HG03064 (cell line): ENCODE measurements around the gene IFT57.
"Not testable (repeated sequence)": the region's sequence is repeated elsewhere in the genome, so short reads cannot be mapped to it uniquely, and the experiment has no call there.

Experiments used
- ATAC-seq: cut with Tn5 transposase; IDR thresholded peaks from one replicate; pipeline ENCODE4 v1.9.1; 2021; ENCODE audit warnings: low read depth; ENCODE audit not compliant: unreplicated experiment

The IFT57 gene

DNA sequence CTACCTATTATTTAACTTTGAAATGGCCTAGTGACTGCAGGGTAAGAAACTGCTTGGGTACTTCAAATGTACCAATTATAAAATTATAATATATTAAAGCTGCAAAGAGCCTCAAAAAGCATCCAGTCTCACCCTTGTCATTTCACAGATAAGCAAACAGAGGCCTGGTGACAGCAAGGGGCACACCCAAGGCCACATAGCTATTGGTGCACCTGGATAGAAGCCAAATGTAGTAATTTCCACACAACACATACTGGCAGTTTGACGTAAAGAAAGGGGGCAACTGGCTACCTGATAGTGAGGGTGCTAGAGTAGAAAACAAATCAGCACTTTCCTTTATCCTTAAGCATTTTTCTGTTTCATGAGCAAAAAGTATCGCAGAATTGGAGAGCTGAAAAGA is 51.1 kb downstream of the IFT57 start:
- no peak for ATAC-seq

DNA sequence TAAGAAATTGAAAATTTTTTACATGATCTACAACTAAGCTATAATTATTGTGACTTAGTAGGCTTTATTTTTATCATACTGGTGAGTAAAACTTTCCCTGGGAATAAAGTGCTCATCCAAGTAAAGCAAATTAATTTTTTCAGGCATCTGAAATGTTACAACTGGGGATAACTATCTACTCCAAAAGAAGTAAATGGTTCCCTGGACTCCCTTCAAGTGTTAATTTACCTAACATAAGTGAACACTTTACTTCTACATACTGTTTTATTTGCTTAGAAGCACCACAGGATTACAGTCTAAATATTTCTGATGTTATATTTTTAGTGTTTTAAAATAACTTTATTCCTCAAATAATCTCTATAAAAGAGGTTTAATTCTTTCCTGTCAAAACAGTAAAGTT is 57.8 kb downstream of the IFT57 start:
- no peak for ATAC-seq

- no peak for ATAC-seq
Observed at GRCh38 chr3:108159865-108160264, 62.4 kb downstream of the IFT57 start.

DNA sequence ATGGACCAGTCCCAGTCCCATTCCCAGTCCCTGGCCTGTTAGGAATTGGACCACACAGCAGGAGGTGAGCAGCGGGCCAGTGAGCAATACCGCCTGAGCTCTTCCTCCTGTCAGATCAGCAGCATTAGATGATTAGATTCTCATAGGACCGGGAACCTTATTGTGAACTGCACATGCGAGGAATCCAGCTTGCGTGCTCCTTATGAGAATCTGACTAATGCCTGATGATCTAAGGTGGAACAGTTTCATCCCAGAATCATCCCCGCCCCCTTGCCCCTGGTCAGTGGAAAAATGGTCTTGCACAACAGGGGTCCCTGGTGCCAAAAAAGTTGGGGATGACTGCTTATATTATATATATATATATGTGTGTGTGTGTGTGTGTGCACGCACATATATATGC is 63.1 kb downstream of the IFT57 start:
- no peak for ATAC-seq

DNA sequence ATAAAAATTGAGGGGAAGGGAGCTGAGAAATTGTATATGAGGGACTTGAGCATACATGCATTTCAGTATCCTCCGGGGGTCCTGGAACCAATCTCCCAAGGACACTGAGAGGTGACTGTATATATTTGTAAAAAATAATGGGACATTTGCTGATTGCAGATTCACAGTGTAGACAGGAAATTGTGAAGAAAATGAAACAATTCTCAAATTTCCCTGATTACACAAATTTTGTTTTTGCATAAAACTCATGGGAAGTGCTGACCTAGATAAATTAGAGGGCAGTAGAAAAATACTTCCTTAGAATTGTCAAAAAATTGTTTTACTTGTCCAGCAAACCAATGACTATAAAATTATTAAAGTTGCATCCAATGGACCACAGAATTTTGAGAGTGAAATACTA is 64.0 kb downstream of the IFT57 start:
- no peak for ATAC-seq

- ATAC-seq: no peak
Observed at GRCh38 chr3:108157273-108157672, 65.0 kb downstream of the IFT57 start.

DNA sequence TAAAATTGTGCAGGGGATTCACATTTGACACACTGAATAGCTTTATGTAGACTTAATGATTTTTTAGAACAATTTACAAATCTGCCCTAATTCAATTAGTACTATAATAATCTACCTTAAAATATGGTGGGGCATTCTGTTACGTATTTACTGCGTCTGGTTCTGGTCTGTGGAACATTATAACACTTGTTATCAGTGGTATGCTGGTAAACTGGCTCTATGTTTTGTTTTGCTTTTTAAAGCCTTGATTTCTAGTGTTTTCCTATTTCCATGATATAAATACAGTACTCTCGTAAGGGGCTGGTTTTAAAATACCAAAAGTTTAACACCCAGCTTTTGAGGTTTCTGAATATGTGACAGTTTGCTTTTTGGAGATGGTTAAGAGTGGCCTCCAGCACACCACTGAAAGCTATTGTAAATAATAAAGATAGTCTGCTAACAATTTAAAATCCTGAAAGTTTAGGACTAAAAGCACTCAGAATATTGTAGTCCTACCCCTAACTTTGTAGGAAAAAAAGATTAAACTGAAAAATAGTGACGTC is 65.8 kb downstream of the IFT57 start:
- no peak for ATAC-seq

GRCh38 chr3:108155642-108156041 is 66.6 kb downstream of the IFT57 start:
- ATAC-seq: not testable (repeated sequence)

- no peak for ATAC-seq
Observed at GRCh38 chr3:108153451-108153981, 68.7 kb downstream of the IFT57 start.

- ATAC-seq: no peak
Observed at GRCh38 chr3:108152274-108152673, 70.0 kb downstream of the IFT57 start.

DNA sequence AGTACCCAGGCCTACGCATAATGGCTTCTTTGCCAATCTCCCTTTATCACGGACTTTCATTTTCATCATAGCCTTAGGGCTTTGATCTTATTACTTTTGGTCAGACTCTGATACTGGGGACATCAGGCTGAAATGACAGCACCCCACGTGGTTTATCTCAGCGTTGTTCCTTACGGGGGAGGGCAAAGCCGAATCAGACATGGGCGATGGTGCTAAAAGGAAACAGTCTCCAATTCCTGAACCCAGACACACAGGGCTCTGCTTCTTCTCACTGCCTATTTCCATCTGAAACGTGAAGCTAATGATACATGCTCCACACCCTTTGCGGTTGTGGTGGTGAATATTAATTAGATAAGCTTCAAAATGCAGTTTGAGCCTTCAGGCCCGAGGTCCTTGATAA is 72.0 kb downstream of the IFT57 start:
- ATAC-seq: no peak

- ATAC-seq: no peak
Observed at GRCh38 chr3:108146139-108146538, 76.1 kb downstream of the IFT57 start.

- ATAC-seq: no peak
Observed at GRCh38 chr3:108145578-108145977, 76.6 kb downstream of the IFT57 start.

- ATAC-seq: no peak
Observed at GRCh38 chr3:108137460-108137814, 84.8 kb downstream of the IFT57 start.

DNA sequence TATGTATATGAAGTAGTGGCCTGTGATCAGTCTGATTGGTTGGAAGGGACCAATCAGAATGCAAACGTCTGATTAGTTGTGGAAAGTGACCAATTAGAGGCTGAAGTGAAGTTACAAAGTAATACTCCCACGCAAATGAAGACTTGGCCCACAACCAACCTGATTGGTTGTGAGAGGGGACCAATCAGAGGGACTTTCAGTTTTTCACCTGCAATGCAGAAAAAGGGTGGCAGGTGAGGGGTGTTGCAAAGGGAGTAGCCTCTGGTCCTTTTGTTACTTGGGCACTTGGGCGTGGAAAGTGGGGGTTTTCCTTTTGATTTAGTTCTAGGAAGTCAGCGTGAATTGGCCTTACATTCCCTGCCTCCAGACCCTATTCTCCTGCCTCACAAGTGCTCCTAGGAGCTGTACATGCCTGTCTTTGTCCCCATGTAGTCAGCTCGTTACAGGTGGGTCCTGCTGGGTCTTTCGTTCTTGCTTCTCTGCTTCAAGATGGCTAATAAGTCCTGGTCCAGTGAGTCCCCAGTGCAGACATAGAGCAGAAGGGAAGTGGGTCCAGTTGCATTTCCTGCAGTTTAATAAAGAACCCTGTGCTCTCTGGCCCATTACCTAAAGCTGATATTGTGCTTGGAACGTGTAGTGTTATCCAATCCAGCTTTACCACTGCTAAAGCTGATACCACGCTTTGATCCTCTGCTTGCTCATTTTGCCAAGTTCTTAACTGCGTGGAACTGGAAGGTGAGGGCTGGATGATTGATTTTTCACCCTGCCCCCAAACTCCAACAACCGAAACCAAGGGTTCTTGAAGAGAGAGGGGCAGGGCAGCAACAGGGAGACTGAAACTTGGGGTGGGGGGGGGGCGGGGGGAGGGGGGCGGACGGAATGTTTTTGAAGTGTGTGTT is 85.4 kb downstream of the IFT57 start:
- no peak for ATAC-seq

- ATAC-seq: no peak
Observed at GRCh38 chr3:108134555-108134880, 87.7 kb downstream of the IFT57 start.

DNA sequence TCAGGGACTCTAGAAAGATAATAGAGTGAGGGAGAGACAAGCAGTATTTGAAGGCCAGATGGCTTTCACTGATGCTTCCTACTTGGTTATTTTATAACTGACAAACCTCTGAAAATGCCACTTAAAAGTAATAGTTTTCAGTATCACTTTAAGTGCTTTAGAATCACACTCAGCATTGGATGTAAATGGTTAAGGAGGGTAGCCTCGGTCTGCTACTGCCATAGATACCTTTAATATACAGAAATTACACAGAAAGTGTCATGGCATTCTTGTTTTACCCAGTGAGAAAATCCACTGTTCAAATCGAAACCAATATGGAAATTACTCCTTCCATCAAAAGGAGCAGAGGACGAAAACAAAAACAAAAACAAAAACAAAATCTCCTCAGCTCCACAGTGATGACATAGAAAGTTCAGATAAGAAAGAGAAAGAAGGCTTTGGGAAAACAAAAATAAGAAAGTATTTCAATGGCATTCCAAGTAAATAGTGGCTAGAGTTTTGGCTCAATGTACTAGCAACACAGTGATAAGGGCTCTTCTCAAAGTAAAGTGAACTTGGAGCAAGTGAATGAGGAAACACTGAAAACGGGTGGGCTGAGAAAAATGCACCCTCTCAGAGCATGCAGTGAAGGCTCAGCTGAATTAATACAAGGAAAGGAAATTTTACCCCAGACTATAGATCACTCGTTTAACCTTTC is 88.2 kb downstream of the IFT57 start:
- ATAC-seq: no peak

- ATAC-seq: no peak
Observed at GRCh38 chr3:108133048-108133369, 89.2 kb downstream of the IFT57 start.

DNA sequence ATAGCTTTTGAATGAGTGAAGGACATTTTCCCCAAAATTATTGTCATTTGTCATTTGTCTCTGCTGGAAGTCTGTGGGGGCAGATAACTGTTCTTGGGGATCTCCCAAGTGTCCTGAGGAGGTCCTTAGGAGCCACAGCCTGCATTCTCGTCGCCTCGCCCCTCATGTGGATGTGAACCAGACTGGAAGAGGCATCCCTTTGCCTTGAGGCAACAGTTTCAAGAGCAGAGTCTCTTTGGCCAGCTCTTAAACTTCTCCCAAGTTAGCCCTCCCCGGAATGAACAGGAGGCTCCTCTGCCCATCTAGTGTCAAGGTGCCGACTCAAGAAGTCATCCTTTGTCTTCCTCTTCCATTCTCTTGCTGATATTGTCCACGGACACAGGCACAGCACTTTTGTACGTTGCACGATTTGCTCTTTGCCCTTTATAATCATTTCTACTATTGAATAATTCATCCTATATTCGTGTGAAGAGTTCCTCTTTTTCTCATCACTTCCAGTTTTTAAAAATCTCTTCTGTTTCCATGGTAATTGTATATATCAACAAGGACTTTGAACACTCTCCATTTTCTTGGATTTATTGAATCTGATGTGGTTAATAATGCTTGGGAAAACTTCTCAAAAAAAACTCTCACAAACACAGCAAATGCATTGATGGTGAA is 90.6 kb downstream of the IFT57 start:
- no peak for ATAC-seq

GRCh38 chr3:108130701-108131474 is 91.3 kb downstream of the IFT57 start:
- no peak for ATAC-seq

- ATAC-seq: no peak
Observed at GRCh38 chr3:108130236-108130635, 92.0 kb downstream of the IFT57 start.
